PFSK-1 (cell line): ENCODE data around the gene THUMPD3.

Experiments used
- FOXP2 ChIP-seq: optimal IDR thresholded peaks from 2 replicates; pipeline ENCODE3; 2011; ENCODE audit warnings: borderline replicate concordance, control low read depth, inconsistent platforms; ENCODE audit not compliant: insufficient read depth; ENCODE audit errors: extremely low read length, extremely low read depth
- POLR2AphosphoS5 ChIP-seq: IDR thresholded peaks from 2 replicates; pipeline ENCODE4 v1.6.1; 2012; ENCODE audit warnings: low read depth, mild to moderate bottlenecking, control low read depth, low read length, moderate library complexity
- SIN3A ChIP-seq: IDR thresholded peaks from 2 replicates; pipeline ENCODE4 v1.6.1; 2012; ENCODE audit warnings: mild to moderate bottlenecking, low read length, moderate library complexity, borderline replicate concordance; ENCODE audit not compliant: insufficient read depth
- TAF1 ChIP-seq: IDR thresholded peaks from 2 replicates; pipeline ENCODE4 v1.6.1; 2012; ENCODE audit warnings: low read length, control low read depth, borderline replicate concordance; ENCODE audit not compliant: insufficient read depth
- TF ChIP-seq, protein P1 (sequence below), 2 experiments: IDR thresholded peaks; 2 replicates each; pipeline versions ENCODE4 v1.6.1 to v1.8.0; 2011 to 2012; ENCODE audit warnings: low read depth in 2 of 2, low read length in 2 of 2, control low read depth in 1 of 2, inconsistent platforms in 1 of 2, mild to moderate bottlenecking in 1 of 2, moderate library complexity in 1 of 2; ENCODE audit not compliant: insufficient read depth in 1 of 2

THUMPD3 gene

DNA sequence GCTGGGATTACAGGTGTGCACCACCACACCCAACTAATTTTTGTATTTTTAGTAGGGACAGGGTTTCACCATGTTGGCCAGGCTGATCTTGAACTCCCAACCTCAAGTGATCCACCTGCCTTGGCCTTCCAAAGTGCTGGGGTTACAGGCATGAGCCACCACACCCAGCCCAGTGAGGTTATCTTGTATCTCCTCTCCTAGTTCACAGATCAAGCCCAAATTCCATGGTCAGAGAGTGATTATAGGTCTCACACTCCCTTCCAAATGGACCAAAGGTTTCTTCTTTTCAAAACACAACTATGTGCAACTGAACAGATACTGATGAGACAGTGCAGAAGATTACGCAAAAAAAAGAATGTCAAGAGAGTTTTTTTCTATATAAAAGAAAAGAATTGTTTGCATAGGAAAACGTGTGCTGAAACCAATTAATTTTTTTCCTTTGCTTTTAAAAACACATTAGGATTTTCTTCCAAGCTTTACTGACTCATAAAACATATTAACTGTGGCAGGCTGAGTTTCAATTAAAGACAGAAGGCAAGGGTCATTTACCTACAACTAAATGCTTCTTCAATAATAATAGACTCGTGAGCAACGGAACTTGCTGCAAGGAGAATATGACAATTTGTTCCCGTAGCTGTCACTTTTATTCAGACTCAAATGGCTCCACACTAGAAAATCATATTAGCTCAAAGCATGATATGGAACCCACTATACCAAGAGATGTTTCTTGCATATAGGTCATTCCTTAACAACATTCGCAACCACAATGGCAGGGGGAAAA lies 30.4 kb upstream of the THUMPD3 start:
- no peak for TF ChIP-seq TAF1
- TF ChIP-seq FOXP2: no peak
- TF ChIP-seq SIN3A: no peak
- no peak for TF ChIP-seq POLR2AphosphoS5
- TF ChIP-seq, protein P1, sequence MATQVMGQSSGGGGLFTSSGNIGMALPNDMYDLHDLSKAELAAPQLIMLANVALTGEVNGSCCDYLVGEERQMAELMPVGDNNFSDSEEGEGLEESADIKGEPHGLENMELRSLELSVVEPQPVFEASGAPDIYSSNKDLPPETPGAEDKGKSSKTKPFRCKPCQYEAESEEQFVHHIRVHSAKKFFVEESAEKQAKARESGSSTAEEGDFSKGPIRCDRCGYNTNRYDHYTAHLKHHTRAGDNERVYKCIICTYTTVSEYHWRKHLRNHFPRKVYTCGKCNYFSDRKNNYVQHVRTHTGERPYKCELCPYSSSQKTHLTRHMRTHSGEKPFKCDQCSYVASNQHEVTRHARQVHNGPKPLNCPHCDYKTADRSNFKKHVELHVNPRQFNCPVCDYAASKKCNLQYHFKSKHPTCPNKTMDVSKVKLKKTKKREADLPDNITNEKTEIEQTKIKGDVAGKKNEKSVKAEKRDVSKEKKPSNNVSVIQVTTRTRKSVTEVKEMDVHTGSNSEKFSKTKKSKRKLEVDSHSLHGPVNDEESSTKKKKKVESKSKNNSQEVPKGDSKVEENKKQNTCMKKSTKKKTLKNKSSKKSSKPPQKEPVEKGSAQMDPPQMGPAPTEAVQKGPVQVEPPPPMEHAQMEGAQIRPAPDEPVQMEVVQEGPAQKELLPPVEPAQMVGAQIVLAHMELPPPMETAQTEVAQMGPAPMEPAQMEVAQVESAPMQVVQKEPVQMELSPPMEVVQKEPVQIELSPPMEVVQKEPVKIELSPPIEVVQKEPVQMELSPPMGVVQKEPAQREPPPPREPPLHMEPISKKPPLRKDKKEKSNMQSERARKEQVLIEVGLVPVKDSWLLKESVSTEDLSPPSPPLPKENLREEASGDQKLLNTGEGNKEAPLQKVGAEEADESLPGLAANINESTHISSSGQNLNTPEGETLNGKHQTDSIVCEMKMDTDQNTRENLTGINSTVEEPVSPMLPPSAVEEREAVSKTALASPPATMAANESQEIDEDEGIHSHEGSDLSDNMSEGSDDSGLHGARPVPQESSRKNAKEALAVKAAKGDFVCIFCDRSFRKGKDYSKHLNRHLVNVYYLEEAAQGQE (IDR thresholded peaks at IDR 0.05; ENCODE audit: insufficient read depth in 1 of 2, low read depth in 2 of 2, low read length in 2 of 2): no peak

DNA sequence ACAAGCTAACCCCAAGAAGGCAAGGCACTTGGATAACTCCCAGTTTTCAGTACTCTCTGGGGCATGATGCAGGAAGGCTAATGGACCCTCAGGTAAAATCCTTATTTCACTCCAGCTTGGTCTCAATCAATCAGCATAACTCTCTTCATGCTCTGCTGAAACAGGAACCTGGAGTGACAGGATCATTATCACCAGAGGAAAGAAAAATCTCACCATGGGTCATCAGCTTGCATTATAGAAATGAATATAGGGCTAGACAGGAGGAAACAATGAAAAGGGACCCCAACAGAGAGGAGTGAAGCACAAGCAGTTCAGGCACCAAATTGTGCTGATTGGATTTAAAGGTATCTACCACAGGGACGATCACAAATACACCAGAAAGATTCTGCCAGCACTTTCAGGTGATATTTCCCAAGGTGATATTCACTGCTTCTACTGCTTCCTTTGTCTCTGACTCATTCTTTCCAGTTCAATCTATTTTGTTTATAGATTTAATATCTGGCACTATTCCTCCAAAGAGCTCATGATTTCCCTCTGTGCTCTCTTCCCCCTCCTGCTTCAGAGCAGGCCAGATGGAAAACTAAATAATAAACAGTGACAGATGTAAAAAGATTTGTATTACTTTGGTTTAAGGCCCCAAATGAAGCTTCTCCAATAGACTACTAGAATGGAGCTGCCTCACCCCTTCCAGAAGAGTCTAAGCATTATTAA lies 22.9 kb upstream of the THUMPD3 start:
- no peak for TF ChIP-seq FOXP2

DNA sequence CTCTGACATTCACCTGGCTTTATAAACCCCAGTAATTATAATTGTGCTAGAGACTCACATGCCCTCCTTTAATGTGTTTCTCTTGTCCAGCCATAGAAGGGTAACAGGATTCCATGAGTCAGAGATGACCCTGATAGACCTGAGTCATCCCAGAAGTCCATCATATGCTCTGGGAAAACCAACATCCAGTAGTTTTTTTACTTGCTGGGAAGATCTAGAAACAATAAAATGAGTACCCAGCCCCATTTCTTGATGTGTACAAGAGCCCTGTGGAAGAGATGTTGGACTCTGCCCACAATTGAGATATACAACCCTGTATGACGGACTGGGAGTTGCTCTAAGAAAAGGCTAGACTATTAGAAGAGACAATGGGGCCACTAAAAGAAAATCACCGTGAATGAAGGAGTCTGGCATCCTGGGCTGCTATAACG lies 22.4 kb upstream of the THUMPD3 start:
- TF ChIP-seq FOXP2 (no peak), POLR2AphosphoS5 (no peak), SIN3A (no peak), TAF1 (no peak)
- TF ChIP-seq, protein P1 (IDR thresholded peaks at IDR 0.05; ENCODE audit: insufficient read depth in 1 of 2, low read depth in 2 of 2, low read length in 2 of 2): no peak

DNA sequence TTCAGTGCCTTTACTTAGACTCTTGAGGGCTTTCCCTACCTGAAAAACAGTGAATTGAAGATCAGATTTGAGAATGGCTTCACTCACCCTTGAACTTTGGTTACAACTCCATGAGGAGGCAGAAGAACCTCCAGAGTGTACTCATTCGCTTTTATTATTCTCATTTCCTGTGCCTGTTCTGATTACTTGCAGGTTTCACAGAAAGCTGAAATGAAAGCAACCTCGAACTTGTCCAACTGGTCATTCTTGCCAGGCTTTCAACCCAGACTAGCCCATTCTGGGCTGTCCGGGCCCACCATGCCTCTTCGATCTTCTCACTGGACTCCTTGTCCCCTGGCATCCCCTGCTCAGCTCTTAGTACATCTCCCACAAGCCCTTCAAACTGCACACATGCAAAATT lies 20.2 kb upstream of the THUMPD3 start:
- TF ChIP-seq FOXP2: no peak
- TF ChIP-seq TAF1: no peak
- TF ChIP-seq SIN3A: no peak
- no peak for TF ChIP-seq POLR2AphosphoS5
- TF ChIP-seq, protein P1 (IDR thresholded peaks at IDR 0.05; ENCODE audit: insufficient read depth in 1 of 2, low read depth in 2 of 2, low read length in 2 of 2): no peak

DNA sequence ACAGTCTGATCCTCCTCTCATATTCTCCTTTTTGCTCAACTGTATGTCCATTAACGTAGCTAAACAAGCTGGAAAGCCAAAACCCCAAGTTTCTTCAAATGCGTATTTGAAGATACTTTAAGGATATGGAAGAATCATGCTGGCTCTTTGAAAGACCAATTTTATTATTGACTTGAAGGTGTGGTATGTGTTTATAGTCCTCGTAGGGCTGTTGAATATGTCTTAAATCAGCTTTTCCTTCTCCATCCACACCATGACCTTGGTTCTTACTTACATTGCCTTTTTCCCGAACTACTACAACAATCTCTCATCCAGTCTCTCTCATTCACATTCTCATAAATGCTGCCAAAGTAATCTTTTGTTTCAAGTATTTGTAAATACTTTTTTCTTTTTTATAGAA lies 19.7 kb upstream of the THUMPD3 start:
- TF ChIP-seq, protein P1 (IDR thresholded peaks at IDR 0.05; ENCODE audit: insufficient read depth in 1 of 2, low read depth in 2 of 2, low read length in 2 of 2): no peak
- no peak for TF ChIP-seq TAF1
- TF ChIP-seq SIN3A: no peak
- TF ChIP-seq POLR2AphosphoS5: no peak
- no peak for TF ChIP-seq FOXP2
